HAP-1 (cell line): ENCODE results near the gene TRPM3.
A peak's percentile ranks its signal among the peaks of the same experiment; 100 is the strongest.

Source experiments
- DNase-seq, 2 experiments: peaks; one replicate each; pipeline ENCODE4 v3.0.0-alpha.2; 2016 to 2020; ENCODE audit warnings: low spot score in 2 of 2
- H3K27me3 ChIP-seq: fragments of 250-450 bp; sonication (Bioruptor Pico); 2 replicates; pipeline ENCODE4 v1.5.1; 2020; ENCODE audit warnings: low read depth, mild to moderate bottlenecking, moderate library complexity
- H3K36me3 ChIP-seq: fragments of 250-450 bp; sonication (Bioruptor Pico); replicated peaks from 2 replicates; pipeline ENCODE4 v1.5.1; 2020; ENCODE audit warnings: mild to moderate bottlenecking
- H3K4me1 ChIP-seq: fragments of 250-450 bp; sonication (Bioruptor Pico); 2 replicates; pipeline ENCODE4 v1.5.1; 2020; ENCODE audit warnings: mild to moderate bottlenecking
- H3K4me3 ChIP-seq: fragments of 250-450 bp; sonication (Bioruptor Pico); 2 replicates; pipeline ENCODE4 v1.5.1; 2020; ENCODE audit warnings: mild to moderate bottlenecking, moderate library complexity
- H3K9me3 ChIP-seq: fragments of 250-450 bp; sonication (Bioruptor Pico); 2 replicates; pipeline ENCODE4 v1.5.1; 2020; ENCODE audit warnings: mild to moderate bottlenecking, moderate library complexity
- in situ Hi-C: fragments of 300-500 bp; cut with MboI; formaldehyde crosslinking; loops from 3 replicates; pipeline ENCODE4 v1.14.3; 2020; ENCODE audit warnings: low sequenced_read_pairs, inconsistent platforms, mixed read lengths

The TRPM3 gene

GRCh38 chr9:70613024-70613768 lies 508.2 kb downstream of the TRPM3 start:
- Histone ChIP-seq H3K4me3 (no peak overlapping the region), H3K4me1 (peaks cover 55% of the 10 kb centered on the region), H3K9me3 (no peaks in the 10 kb centered on the region), H3K36me3 (peaks cover 4% of the 10 kb centered on the region; the same call in 1 of the 2 replicates), H3K27me3 (no peaks in the 10 kb centered on the region)
- in situ Hi-C loops = loop anchor here (10.0 kb wide), 1 partner anchor 198 kb away; the partner anchor contains the start of gene KLF9
- peak in 1 of 2 experiments; percentile 99 for DNase-seq

- peaks cover 32% of the 10 kb centered on the region for H3K4me1 ChIP-seq
These were observed 511.2 kb downstream of the TRPM3 start for GRCh38 chr9:70610287-70610644.

DNA sequence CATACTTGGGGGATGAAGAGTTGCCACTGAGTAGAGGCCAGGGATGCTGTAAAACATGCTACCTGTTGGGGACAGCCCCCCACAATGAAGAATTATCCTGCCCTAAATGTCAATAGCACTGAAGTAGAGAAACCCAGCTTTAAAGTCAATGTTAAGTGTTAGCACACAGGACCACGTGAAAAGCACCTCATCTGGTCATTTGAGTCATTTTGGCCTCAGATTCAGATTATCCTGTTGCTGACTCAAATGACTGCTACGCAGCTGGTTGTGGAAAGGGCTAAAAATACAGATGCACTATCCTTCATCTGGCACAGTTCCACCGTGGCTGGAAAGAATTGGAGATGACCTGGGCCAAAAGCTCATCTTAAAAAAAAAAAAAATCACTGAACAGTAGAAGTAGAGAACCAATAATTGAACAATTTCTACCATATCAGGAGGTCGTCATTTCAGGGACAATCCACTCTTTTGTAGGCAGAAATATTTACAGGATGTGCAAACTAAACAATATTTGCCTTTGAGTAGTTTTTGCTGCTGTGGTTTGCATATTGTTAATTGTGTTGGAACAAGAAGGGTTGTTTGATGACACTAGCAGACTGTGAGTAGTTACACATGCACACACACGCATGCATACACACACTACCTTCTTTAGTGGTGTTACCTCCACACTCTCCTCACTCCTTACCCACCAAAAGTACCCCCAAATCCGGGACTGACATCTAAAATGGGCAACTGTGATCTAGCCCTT lies 511.7 kb downstream of the TRPM3 start:
- H3K4me1 ChIP-seq = peaks cover 26% of the 10 kb centered on the region
- H3K27me3 ChIP-seq = no peaks in the 10 kb centered on the region
- H3K9me3 ChIP-seq = no peaks in the 10 kb centered on the region
- in situ Hi-C loops = loop anchor here (10.0 kb wide), 1 partner anchor 195 kb away; the partner anchor contains the start of gene KLF9
- H3K36me3 ChIP-seq = peaks cover 4% of the 10 kb centered on the region; the same call in 1 of the 2 replicates
- H3K4me3 ChIP-seq = no peak overlapping the region
- no peak for DNase-seq

More at GRCh38 chr9:70610287-70610644, 511.2 kb downstream of the TRPM3 start:
- Histone ChIP-seq H3K9me3 (no peaks in the 10 kb centered on the region), H3K27me3 (no peaks in the 10 kb centered on the region), H3K4me3 (no peak overlapping the region), H3K36me3 (peaks cover 4% of the 10 kb centered on the region; the same call in 1 of the 2 replicates)
- no peak for DNase-seq
- in situ Hi-C loops = loop anchor here (10.0 kb wide), 1 partner anchor 195 kb away; the partner anchor contains the start of gene KLF9

DNA sequence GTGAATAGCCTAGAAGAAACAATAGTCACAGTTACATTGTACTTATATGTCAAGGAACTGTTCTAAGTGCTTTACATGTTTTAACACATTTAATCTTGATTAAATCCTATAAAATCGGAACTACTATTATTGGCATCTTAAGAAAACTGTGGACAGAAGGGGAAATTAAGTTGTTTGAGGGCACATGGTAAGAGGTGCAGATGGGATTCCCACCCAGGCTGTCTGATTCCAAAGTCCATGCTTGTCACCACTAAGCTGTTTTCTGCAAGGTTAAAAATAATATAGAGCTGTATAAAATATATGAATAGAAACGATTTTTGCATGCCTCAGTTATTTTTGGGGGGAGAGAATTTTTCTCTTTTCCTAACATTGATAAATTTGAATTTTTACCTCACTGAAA lies 512.4 kb downstream of the TRPM3 start:
- H3K36me3 ChIP-seq = peaks cover 4% of the 10 kb centered on the region; the same call in 1 of the 2 replicates
- H3K4me1 ChIP-seq = peaks cover 19% of the 10 kb centered on the region
- no peaks in the 10 kb centered on the region for H3K27me3 ChIP-seq
- in situ Hi-C loops = no loop called here
- DNase-seq = no peak
- H3K9me3 ChIP-seq = no peaks in the 10 kb centered on the region
- no peak overlapping the region for H3K4me3 ChIP-seq

- DNase-seq = no peak
- Histone ChIP-seq H3K36me3 (peaks cover 4% of the 10 kb centered on the region; the same call in 1 of the 2 replicates), H3K27me3 (no peaks in the 10 kb centered on the region), H3K9me3 (no peaks in the 10 kb centered on the region), H3K4me3 (no peak overlapping the region), H3K4me1 (peaks cover 10% of the 10 kb centered on the region)
- in situ Hi-C loops = no loop called here
These were observed 513.5 kb downstream of the TRPM3 start for GRCh38 chr9:70607926-70608325.

- Histone ChIP-seq H3K9me3 (no peaks in the 10 kb centered on the region), H3K36me3 (peaks cover 4% of the 10 kb centered on the region; the same call in 1 of the 2 replicates), H3K4me3 (no peak overlapping the region), H3K4me1 (peaks cover 6% of the 10 kb centered on the region), H3K27me3 (no peaks in the 10 kb centered on the region)
- no peak for DNase-seq
- in situ Hi-C loops = no loop called here
These were observed 514.1 kb downstream of the TRPM3 start for GRCh38 chr9:70607329-70607728.

GRCh38 chr9:70603020-70603411 lies 518.4 kb downstream of the TRPM3 start:
- DNase-seq = no peak
- in situ Hi-C loops = loop anchor here (5.0 kb wide), 1 partner anchor 261 kb away; no protein-coding TSS in a partner anchor
- H3K27me3 ChIP-seq = no peaks in the 10 kb centered on the region
- H3K9me3 ChIP-seq = no peaks in the 10 kb centered on the region
- H3K36me3 ChIP-seq = no peaks in the 10 kb centered on the region
- no peak overlapping the region for H3K4me3 ChIP-seq
- peaks cover 13% of the 10 kb centered on the region for H3K4me1 ChIP-seq

GRCh38 chr9:70602321-70603019 lies 519.0 kb downstream of the TRPM3 start:
- Histone ChIP-seq H3K4me3 (no peak overlapping the region), H3K27me3 (no peaks in the 10 kb centered on the region)
- in situ Hi-C loops = loop anchor here (5.0 kb wide), 1 partner anchor 260 kb away; no protein-coding TSS in a partner anchor

GRCh38 chr9:70601000-70601951 lies 520.1 kb downstream of the TRPM3 start:
- peak in 1 of 2 experiments; percentile 72 for DNase-seq
- no peaks in the 10 kb centered on the region for H3K27me3 ChIP-seq
- no peaks in the 10 kb centered on the region for H3K36me3 ChIP-seq
- in situ Hi-C loops = loop anchor here (5.0 kb wide), 1 partner anchor 259 kb away; no protein-coding TSS in a partner anchor
- H3K4me1 ChIP-seq = peaks cover 13% of the 10 kb centered on the region
- H3K4me3 ChIP-seq = no peak overlapping the region
- H3K9me3 ChIP-seq = no peaks in the 10 kb centered on the region

More at GRCh38 chr9:70602321-70603019, 519.0 kb downstream of the TRPM3 start:
- Histone ChIP-seq H3K9me3 (no peaks in the 10 kb centered on the region), H3K36me3 (no peaks in the 10 kb centered on the region), H3K4me1 (peaks cover 13% of the 10 kb centered on the region)
- DNase-seq = peak; percentile 71 to 89

- Histone ChIP-seq H3K4me1 (peaks cover 13% of the 10 kb centered on the region), H3K9me3 (no peaks in the 10 kb centered on the region), H3K27me3 (no peaks in the 10 kb centered on the region), H3K36me3 (no peaks in the 10 kb centered on the region), H3K4me3 (no peak overlapping the region)
- in situ Hi-C loops = loop anchor here (5.0 kb wide), 1 partner anchor 258 kb away; no protein-coding TSS in a partner anchor
- no peak for DNase-seq
These were observed 520.9 kb downstream of the TRPM3 start for GRCh38 chr9:70600506-70600905.

DNA sequence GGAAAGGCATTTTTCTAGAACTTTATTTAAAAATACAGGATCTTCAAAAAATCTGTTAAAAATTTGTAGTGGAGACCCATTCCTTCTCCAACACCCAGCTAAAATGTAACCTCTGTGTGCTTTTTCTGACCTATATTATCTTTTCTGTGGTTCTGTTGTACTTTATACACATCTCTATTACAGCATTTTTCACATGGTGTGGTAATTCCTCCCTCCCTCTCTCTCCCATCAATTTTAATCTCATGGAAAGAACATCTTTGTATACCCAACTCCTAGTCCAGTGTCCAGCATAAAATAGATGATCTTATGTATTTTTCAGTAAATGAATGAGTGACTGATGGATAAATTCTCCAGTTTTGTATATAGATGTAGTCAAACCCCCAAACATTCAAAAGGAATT lies 523.5 kb downstream of the TRPM3 start:
- in situ Hi-C loops = loop anchor here (25.0 kb wide), 1 partner anchor 636 kb away; no protein-coding TSS in a partner anchor
- no peaks in the 10 kb centered on the region for H3K27me3 ChIP-seq
- peaks cover 16% of the 10 kb centered on the region for H3K4me1 ChIP-seq
- no peak for DNase-seq
- H3K36me3 ChIP-seq = no peaks in the 10 kb centered on the region
- H3K9me3 ChIP-seq = no peaks in the 10 kb centered on the region
- no peak overlapping the region for H3K4me3 ChIP-seq

DNA sequence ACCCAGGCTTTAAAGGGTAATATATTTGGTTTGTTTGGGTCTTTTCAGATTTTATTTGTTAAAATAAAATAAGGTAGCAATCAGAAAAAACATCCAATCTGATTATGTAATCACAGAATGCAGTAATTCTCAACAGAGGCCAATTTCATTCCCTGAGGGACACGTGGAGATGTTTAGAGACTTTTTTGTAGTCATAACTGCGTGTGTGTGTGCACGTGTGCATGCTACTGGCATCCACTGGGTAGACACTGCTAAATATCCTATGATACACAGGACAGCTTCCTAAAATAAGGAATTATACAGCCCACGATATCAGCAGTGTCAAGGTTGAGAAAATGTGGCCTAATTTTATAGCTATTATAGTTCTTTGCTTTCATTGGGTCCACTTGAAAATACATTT lies 526.2 kb downstream of the TRPM3 start:
- H3K27me3 ChIP-seq = no peaks in the 10 kb centered on the region
- in situ Hi-C loops = loop anchor here (25.0 kb wide), 1 partner anchor 633 kb away; no protein-coding TSS in a partner anchor
- H3K4me1 ChIP-seq = 0 out of 2 replicates have a peak, but pooled peaks cover 3% of the 10 kb centered on the region
- no peak for DNase-seq
- H3K9me3 ChIP-seq = no peaks in the 10 kb centered on the region
- no peak overlapping the region for H3K4me3 ChIP-seq
- H3K36me3 ChIP-seq = no peaks in the 10 kb centered on the region
